ENCODE results near the gene FOLR2. TPM values are rescaled to one million over a fixed set of nuclear protein-coding genes. Genes with fewer than 3 reads are reported as not detected.
A peak's percentile ranks its signal among the peaks of the same experiment; 100 is the strongest.

Gene FOLR2
- total RNA-seq, 6 experiments from 2014 or later = 3.3 to 28.3 (median 8.6) TPM

DNA sequence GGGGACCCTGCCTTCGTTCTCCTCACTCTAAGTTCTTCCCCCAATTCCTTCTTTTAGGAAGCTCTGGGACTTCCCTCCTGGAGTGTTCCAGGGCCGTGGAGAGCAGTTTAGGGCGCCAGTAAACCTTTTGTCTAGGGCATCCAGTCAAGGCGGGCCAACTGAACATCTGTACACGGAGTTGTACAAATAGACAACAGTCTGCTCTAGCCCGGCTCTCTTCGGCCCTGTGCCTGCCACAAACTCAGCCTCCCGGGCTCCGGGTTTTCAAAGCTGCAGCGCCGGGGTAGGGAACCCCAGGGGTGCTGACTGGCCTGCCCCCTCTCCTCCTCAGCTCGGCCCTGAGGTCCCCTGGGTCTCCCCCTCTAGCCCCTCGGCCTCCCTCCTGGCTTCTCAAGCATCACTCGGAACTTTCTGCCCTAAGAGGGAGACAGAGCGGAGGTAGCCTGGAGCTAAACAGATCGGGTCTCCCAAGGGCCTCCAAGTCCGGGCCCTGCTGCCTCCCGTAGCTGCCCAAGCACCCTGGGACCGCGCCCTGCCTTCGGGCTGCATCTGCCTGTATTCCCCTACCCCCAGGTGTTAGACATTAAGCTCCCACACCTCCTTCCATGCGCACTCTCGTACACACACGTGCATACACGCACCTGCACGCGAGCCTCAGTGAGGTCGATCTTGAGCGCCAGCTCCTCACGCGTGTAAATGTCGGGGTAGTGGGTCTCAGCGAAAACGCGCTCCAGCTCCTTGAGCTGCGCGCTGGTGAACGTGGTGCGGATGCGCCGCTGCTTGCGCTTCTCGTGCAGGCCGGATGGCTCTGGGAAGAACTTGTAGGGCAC is 24.1 kb downstream of the FOLR2 start:
- WGBS (ENCODE audit: insufficient coverage, low coverage, low lambda C conversion rate, missing lambda C conversion rate) = 5% methylated on average over 13 of the region's 44 CpGs
- peaks cover 0 to 4% of the 10 kb centered on the region in 2 donors for H3K27me3 ChIP-seq
- DNase-seq (peak in 1 of 3 donors; percentile 49), ATAC-seq (peak in 3 of 4 donors; percentile 6 to 29 (median 7))
- peak overlapping the region in 1 of 3 donors; percentile 32 for H3K4me3 ChIP-seq
- intact Hi-C loops (cut with DNase I) = no loop called here
- peaks cover 0 to 13% (median 3%) of the 10 kb centered on the region in 4 donors for H3K4me1 ChIP-seq
- H3K9me3 ChIP-seq = no peaks in the 10 kb centered on the region
- TF ChIP-seq, protein P1, sequence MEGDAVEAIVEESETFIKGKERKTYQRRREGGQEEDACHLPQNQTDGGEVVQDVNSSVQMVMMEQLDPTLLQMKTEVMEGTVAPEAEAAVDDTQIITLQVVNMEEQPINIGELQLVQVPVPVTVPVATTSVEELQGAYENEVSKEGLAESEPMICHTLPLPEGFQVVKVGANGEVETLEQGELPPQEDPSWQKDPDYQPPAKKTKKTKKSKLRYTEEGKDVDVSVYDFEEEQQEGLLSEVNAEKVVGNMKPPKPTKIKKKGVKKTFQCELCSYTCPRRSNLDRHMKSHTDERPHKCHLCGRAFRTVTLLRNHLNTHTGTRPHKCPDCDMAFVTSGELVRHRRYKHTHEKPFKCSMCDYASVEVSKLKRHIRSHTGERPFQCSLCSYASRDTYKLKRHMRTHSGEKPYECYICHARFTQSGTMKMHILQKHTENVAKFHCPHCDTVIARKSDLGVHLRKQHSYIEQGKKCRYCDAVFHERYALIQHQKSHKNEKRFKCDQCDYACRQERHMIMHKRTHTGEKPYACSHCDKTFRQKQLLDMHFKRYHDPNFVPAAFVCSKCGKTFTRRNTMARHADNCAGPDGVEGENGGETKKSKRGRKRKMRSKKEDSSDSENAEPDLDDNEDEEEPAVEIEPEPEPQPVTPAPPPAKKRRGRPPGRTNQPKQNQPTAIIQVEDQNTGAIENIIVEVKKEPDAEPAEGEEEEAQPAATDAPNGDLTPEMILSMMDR (IDR thresholded peaks at IDR 0.05) = no peak
- TF ChIP-seq POLR2A (IDR thresholded peaks at IDR 0.05) = no peak
- H3K36me3 ChIP-seq = peaks cover 3 to 13% (median 5%) of the 10 kb centered on the region in 4 donors
- H3K27ac ChIP-seq = no peak overlapping the region

DNA sequence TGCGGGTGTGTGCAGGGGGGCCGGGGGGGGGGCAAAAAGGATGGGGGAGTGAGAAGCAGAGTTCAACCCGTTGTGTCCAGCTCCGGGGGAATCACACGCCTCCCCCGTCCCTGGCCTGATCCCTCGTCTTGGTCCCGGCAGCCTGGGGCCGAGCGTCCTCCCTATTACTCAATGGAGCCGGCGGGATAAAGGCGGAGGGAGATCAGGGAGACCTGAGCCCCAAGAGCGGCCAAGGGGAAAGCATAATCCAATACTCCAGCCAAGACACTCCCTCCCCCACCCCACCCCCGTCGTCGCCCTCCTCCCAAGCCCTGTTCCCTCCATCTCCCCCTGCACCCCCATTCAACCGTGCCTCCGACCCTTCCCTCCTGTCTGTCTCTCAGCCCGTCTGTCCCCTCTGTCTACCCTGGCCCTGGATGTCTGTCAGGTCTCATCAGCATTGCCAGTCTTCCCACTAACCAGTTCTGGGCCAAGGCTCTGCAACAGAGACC is 24.7 kb downstream of the FOLR2 start:
- peaks cover under 1 to 13% (median 3%) of the 10 kb centered on the region in 4 donors for H3K36me3 ChIP-seq
- DNase-seq (no peak), ATAC-seq (no peak)
- no peak overlapping the region for H3K4me3 ChIP-seq
- intact Hi-C loops (cut with DNase I) = no loop called here
- H3K27ac ChIP-seq = no peak overlapping the region
- H3K4me1 ChIP-seq = peaks cover 0 to 13% (median 3%) of the 10 kb centered on the region in 4 donors
- peaks cover 0 to 4% of the 10 kb centered on the region in 2 donors for H3K27me3 ChIP-seq
- 7% methylated on average over 11 of the region's 20 CpGs for WGBS (ENCODE audit: insufficient coverage, low coverage, low lambda C conversion rate, missing lambda C conversion rate)
- no peaks in the 10 kb centered on the region for H3K9me3 ChIP-seq
- TF ChIP-seq POLR2A (IDR thresholded peaks at IDR 0.05) = no peak
- TF ChIP-seq, protein P1 (IDR thresholded peaks at IDR 0.05) = no peak

DNA sequence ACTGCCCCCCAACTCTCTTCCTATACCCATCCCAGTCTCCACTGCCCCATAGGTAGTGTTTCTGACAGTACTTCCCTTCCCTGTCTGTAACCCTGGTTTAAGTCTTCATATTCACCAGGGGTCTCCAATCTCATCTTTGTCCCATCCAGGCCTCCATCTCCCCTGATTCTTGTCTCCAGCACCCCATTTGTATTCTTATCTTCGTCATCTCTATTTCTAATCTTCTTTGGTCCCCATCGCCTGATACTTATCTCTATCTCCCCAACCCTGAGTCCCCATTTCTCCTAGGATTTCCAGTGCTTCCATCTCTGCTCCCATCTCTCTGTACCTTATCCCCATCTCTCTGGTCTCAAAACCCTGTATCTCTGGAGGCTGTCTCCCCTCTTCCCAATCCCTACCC is 25.5 kb downstream of the FOLR2 start:
- TF ChIP-seq POLR2A (IDR thresholded peaks at IDR 0.05) = no peak
- TF ChIP-seq, protein P1 (IDR thresholded peaks at IDR 0.05) = no peak
- Histone ChIP-seq H3K9me3 (no peaks in the 10 kb centered on the region), H3K27ac (no peak overlapping the region), H3K4me1 (peaks cover 0 to 13% (median 3%) of the 10 kb centered on the region in 4 donors), H3K4me3 (no peak overlapping the region), H3K27me3 (peaks cover 0 to 4% of the 10 kb centered on the region in 2 donors), H3K36me3 (peaks cover 0 to 5% (median 1%) of the 10 kb centered on the region in 4 donors)
- intact Hi-C loops (cut with DNase I) = no loop called here
- ATAC-seq (no peak), DNase-seq (no peak)
- 85% methylated on average over 2 of the region's 2 CpGs for WGBS (ENCODE audit: insufficient coverage, low coverage, low lambda C conversion rate, missing lambda C conversion rate)

DNA sequence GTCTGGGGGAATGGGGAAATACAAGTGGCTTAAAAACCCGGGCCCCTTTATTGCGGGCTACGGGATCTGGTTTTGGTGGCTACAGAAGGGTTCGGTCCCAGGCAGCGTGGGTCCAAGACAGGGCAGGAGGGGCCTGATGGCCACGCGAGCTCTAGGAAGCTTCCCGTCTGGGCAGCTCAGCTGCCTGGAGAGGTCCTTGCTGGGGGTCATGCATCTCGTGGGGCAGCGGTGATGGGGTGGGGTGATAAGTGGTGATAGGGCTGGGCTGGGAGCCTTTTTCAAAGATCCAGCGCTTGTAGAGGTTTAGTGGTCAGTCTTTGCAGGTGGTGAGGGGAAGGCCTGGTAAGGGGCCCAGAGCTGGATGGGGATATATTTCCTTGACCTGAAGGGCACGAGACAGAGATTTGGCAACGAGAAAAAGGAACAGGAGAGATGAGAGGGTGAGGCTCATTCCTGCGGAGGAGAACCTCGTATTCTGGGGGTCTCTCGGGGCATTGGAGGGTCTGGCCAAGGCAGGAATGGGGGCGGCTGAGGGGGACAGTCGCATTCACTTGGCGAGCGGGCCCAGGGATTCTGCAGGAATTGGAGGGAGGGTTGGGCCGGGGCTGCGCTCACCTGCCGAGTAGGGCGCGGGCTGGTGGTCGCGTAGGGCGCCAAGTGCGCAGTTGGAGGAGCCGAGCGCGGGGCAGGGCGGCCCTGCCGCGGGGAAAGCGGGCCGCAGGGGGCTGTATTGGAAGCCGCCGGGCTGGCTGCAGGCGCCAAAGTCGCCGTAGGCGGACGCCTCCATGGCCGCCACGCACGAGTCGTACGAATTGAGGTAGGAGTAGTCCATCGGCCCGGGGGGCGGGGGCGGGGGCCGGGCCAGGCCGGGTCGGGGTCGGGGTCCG is 26.8 kb downstream of the FOLR2 start:
- H3K4me3 ChIP-seq = no peak overlapping the region
- peaks cover 0 to 4% of the 10 kb centered on the region in 2 donors for H3K27me3 ChIP-seq

More for the DNA sequence above, 26.8 kb downstream of the FOLR2 start:
- H3K36me3 ChIP-seq = no peaks in the 10 kb centered on the region
- 16% methylated on average over 8 of the region's 58 CpGs for WGBS (ENCODE audit: insufficient coverage, low coverage, low lambda C conversion rate, missing lambda C conversion rate)
- intact Hi-C loops (cut with DNase I) = no loop called here
- no peaks in the 10 kb centered on the region for H3K9me3 ChIP-seq
- DNase-seq (peak in 1 of 3 donors; percentile 52), ATAC-seq (no peak)
- peaks cover 0 to 13% (median 3%) of the 10 kb centered on the region in 4 donors for H3K4me1 ChIP-seq
- no peak overlapping the region for H3K27ac ChIP-seq
- no peak for TF ChIP-seq POLR2A (IDR thresholded peaks at IDR 0.05)
- TF ChIP-seq, protein P1 (IDR thresholded peaks at IDR 0.05) = no peak

Measured in right lobe of liver (tissue), 6 donors.